ENCODE data around the gene RTN4R. TPM values are rescaled to one million over a fixed set of nuclear protein-coding genes. Genes with fewer than 3 reads are reported as not detected.

Gene RTN4R
- polyA plus RNA-seq, 1 experiment: 0.16 TPM

- H3K27ac ChIP-seq (ENCODE audit: low read depth, low read length): no peak overlapping the region
- no peak for DNase-seq (ENCODE audit: low read depth, low spot score)
- peaks cover 22% of the 10 kb centered on the region for H3K27me3 ChIP-seq (ENCODE audit: control insufficient read depth, insufficient read depth, low read length)
- no peaks in the 10 kb centered on the region; the same call in 1 of the 2 replicates for H3K9me3 ChIP-seq (ENCODE audit: control insufficient read depth, insufficient read depth, low read length)
- no peak overlapping the region for H3K4me3 ChIP-seq (ENCODE audit: low read depth, low read length)
- ChIA-PET CTCF (no interaction called here), POLR2A (no interaction called here)
- no peak for TF ChIP-seq CTCF (IDR thresholded peaks at IDR 0.05; ENCODE audit: low read depth, low read length)
Observed at GRCh38 chr22:20192972-20193760, 75.0 kb downstream of the RTN4R start.

GRCh38 chr22:20192293-20192971, 75.7 kb downstream of the RTN4R start:
- CTCF ChIA-PET: no interaction called here
- POLR2A ChIA-PET: no interaction called here

DNA sequence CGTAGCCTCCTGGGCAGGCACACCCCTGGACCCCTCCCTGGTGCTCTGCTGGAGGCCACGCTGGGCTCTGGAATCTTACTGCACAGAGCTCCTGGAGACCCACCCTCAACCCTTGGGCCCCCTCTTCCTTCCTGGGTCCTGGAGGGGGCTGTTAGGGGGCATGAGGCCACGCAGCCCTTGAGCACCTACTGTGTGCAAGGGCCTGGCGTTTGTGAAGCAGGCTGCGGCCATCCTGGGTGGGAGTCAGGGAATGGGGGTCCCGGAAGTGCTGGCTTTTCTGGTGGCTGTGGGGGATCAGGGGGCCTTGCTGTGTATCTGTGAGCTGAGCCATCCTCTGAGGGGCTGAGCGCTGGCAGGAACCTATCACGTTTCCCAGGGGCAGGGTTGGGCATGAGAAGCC, 76.3 kb downstream of the RTN4R start:
- Histone ChIP-seq H3K27ac (ENCODE audit: low read depth, low read length) (no peak overlapping the region), H3K4me3 (ENCODE audit: low read depth, low read length) (no peak overlapping the region), H3K27me3 (ENCODE audit: control insufficient read depth, insufficient read depth, low read length) (peaks cover 15% of the 10 kb centered on the region), H3K9me3 (ENCODE audit: control insufficient read depth, insufficient read depth, low read length) (no peaks in the 10 kb centered on the region; the same call in 1 of the 2 replicates)
- POLR2A ChIA-PET: no interaction called here
- TF ChIP-seq CTCF (IDR thresholded peaks at IDR 0.05; ENCODE audit: low read depth, low read length): no peak
- CTCF ChIA-PET: no interaction called here
- DNase-seq (ENCODE audit: low read depth, low spot score): no peak

More at GRCh38 chr22:20192293-20192971, 75.7 kb downstream of the RTN4R start:
- Histone ChIP-seq H3K27ac (ENCODE audit: low read depth, low read length) (no peak overlapping the region), H3K4me3 (ENCODE audit: low read depth, low read length) (no peak overlapping the region), H3K27me3 (ENCODE audit: control insufficient read depth, insufficient read depth, low read length) (peaks cover 15% of the 10 kb centered on the region), H3K9me3 (ENCODE audit: control insufficient read depth, insufficient read depth, low read length) (no peaks in the 10 kb centered on the region; the same call in 1 of the 2 replicates)
- no peak for TF ChIP-seq CTCF (IDR thresholded peaks at IDR 0.05; ENCODE audit: low read depth, low read length)
- DNase-seq (ENCODE audit: low read depth, low spot score): no peak

Small RNA genes lying within 50 kb of the gene (small RNA-seq; reads per million reads assigned to genes)
- not detected for gene MIR1286 (ENCODE audit: insufficient read length, low read depth)

Other genes with a start within 250 kb of the RTN4R start
- 21.3 and 27.5 TPM in 2 replicates for gene TANGO2, start 247.2 kb downstream of the RTN4R start, polyA plus RNA-seq (2011; rRNA removed)
- 22.0 and 22.8 TPM in 2 replicates for gene DGCR8, start 188.1 kb downstream of the RTN4R start, polyA plus RNA-seq (2011; rRNA removed)
- 154 and 174 TPM in 2 replicates for gene RANBP1, start 152.2 kb downstream of the RTN4R start, polyA plus RNA-seq (2011; rRNA removed)
- gene TRMT2A, start 151.1 kb downstream of the RTN4R start, polyA plus RNA-seq (2011; rRNA removed): 15.6 and 20.4 TPM in 2 replicates
- gene ZDHHC8, start 136.5 kb downstream of the RTN4R start, polyA plus RNA-seq (2011; rRNA removed): 13.5 and 21.9 TPM in 2 replicates
- gene CCDC188, start 117.3 kb downstream of the RTN4R start, polyA plus RNA-seq (2011; rRNA removed): not detected in 2 replicates
- 45.4 and 60.9 TPM in 2 replicates for gene DGCR6L, start 51.7 kb upstream of the RTN4R start, polyA plus RNA-seq (2011; rRNA removed)
- gene ZNF74, start 125.8 kb upstream of the RTN4R start, polyA plus RNA-seq (2011; rRNA removed): 8.4 and 8.8 TPM in 2 replicates
- 7.3 and 10.5 TPM in 2 replicates for gene SCARF2, start 169.5 kb upstream of the RTN4R start, polyA plus RNA-seq (2011; rRNA removed)
- gene KLHL22, start 227.5 kb upstream of the RTN4R start, polyA plus RNA-seq (2011; rRNA removed): 30.2 and 33.2 TPM in 2 replicates
- 17.3 and 25.4 TPM in 2 replicates for gene MED15, start 239.3 kb upstream of the RTN4R start, polyA plus RNA-seq (2011; rRNA removed)

All from AG04450 (cell line).